ENCODE data around the gene FRYL.

FRYL gene

GRCh38 chr4:48558026-48558425 is 222.1 kb downstream of the FRYL start:
- DNase-seq (ENCODE audit: low spot score) = no peak

- DNase-seq (ENCODE audit: low spot score) = no peak
These were observed 222.6 kb downstream of the FRYL start for GRCh38 chr4:48557478-48557877.

- DNase-seq (ENCODE audit: low spot score) = no peak
These were observed 223.8 kb downstream of the FRYL start for GRCh38 chr4:48556268-48556667.

- DNase-seq (ENCODE audit: low spot score) = no peak
These were observed 225.5 kb downstream of the FRYL start for GRCh38 chr4:48554606-48555005.

- DNase-seq (ENCODE audit: low spot score) = no peak
These were observed 226.4 kb downstream of the FRYL start for GRCh38 chr4:48553720-48554119.

GRCh38 chr4:48546336-48546735 is 233.7 kb downstream of the FRYL start:
- DNase-seq (ENCODE audit: low spot score) = peak; percentile 5

GRCh38 chr4:48543796-48544195 is 236.3 kb downstream of the FRYL start:
- DNase-seq (ENCODE audit: low spot score) = no peak

GRCh38 chr4:48542888-48543287 is 237.2 kb downstream of the FRYL start:
- DNase-seq (ENCODE audit: low spot score) = no peak

GRCh38 chr4:48539597-48539996 is 240.5 kb downstream of the FRYL start:
- DNase-seq (ENCODE audit: low spot score) = no peak

GRCh38 chr4:48538358-48538757 is 241.7 kb downstream of the FRYL start:
- DNase-seq (ENCODE audit: low spot score) = no peak

GRCh38 chr4:48526406-48526805 is 253.7 kb downstream of the FRYL start:
- DNase-seq (ENCODE audit: low spot score) = no peak

GRCh38 chr4:48518143-48518542 is 261.9 kb downstream of the FRYL start:
- DNase-seq (ENCODE audit: low spot score) = no peak

- peak; percentile 68 for DNase-seq (ENCODE audit: low spot score)
These were observed 270.5 kb downstream of the FRYL start for GRCh38 chr4:48509543-48509942.

GRCh38 chr4:48506716-48507115 is 273.4 kb downstream of the FRYL start:
- no peak for DNase-seq (ENCODE audit: low spot score)

GRCh38 chr4:48504352-48504751 is 275.7 kb downstream of the FRYL start:
- no peak for DNase-seq (ENCODE audit: low spot score)

GRCh38 chr4:48504026-48504330 is 276.1 kb downstream of the FRYL start:
- DNase-seq (ENCODE audit: low spot score) = no peak

GRCh38 chr4:48503233-48504025 is 276.6 kb downstream of the FRYL start:
- no peak for DNase-seq (ENCODE audit: low spot score)

- DNase-seq (ENCODE audit: low spot score) = no peak
These were observed 280.5 kb downstream of the FRYL start for GRCh38 chr4:48499551-48500066.

- DNase-seq (ENCODE audit: low spot score) = no peak
These were observed 281.2 kb downstream of the FRYL start for GRCh38 chr4:48498895-48499294.

- no peak for DNase-seq (ENCODE audit: low spot score)
These were observed 284.1 kb downstream of the FRYL start for GRCh38 chr4:48495941-48496340.

- DNase-seq (ENCODE audit: low spot score) = no peak
These were observed 286.5 kb downstream of the FRYL start for GRCh38 chr4:48493452-48494100.

GRCh38 chr4:48491514-48492176 is 288.4 kb downstream of the FRYL start:
- DNase-seq (ENCODE audit: low spot score) = no peak
